NB4 (cell line): ENCODE results near the gene RMP24.

ENCODE experiments used
- CTCF ChIP-seq: IDR thresholded peaks from one replicate; pipeline ENCODE4 v1.5.1; 2012; ENCODE audit warnings: low read depth, low read length
- POLR2A ChIP-seq: IDR thresholded peaks from 2 replicates; pipeline ENCODE4 v1.6.1; 2011; ENCODE audit warnings: mild to moderate bottlenecking; ENCODE audit not compliant: insufficient read length; ENCODE audit errors: extremely low read depth

DNA sequence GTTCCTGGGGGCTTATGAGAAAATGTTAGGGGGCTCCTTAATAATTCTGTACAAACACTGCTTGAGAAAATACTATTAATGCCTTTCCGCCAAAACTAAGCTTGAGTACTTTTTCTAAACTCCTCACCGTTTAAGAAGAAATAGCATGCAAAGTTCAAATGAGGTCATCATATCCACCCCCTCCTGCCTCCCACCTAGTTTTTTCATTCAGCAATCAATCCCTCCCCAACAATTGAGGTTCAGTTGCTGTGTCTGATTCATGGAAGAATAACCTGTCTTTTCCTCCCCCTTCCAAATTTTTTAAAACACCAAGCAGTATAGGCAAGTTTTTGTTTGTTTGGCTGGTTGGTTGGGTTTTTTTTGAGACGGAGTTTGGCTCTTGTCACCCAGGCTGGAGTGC is 24.4 kb upstream of the RMP24 start:
- TF ChIP-seq CTCF, result no peak
- no peak for TF ChIP-seq POLR2A
